Activated CD8-positive, alpha-beta memory T cell treated with anti-CD3 and anti-CD28 coated beads for 1 hour (primary cell): ENCODE data around the gene ZNF292.
"Not testable (repeated sequence)": the region's sequence is repeated elsewhere in the genome, so short reads cannot be mapped to it uniquely, and the experiment has no call there.

Experiments used
- DNase-seq, 2 donors: peaks; one replicate each; pipeline ENCODE4 v3.0.0-alpha.2; 2020; ENCODE audit warnings: low read depth in 1 of 2; ENCODE audit errors: extremely low read depth in 1 of 2

The ZNF292 gene

DNA sequence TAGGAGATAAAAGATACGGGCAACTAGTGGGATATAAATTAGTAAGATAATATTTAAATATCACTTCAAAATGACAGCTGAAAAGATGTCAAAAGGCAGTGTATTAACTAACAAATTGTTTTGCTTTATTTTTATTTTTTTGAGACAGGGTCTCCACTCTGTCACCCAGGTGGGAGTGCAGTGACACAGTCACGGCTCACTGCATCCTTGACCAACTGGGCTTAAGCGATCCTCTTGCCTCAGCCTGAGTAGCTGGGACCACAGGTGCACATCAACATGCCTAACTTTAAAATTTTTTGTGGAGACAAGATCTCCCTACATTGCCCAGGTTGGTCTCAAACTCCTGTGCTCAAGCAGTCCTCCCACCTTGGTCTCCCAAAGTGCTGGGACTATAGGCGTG, 5.9 kb downstream of the ZNF292 start:
- DNase-seq: no peak

DNA sequence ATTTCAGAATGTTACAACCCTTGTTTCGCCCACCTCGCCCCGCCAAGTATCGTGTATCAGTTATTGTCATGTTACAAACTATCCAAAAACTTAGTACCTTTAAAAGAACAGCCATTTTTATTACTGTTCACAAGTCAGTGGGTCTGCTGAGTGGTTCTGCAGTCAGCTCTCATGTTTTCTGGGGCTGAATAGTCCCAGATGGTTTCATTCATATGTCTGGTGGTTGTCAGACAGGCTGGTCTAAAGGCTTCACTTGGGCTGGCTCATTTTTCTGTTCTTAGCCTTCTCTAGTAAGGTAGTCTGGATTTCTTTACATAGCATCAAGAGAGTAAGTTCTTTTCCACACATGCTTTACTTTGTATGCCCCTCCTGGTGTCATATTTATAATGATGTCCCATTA, 8.6 kb downstream of the ZNF292 start:
- no peak for DNase-seq

DNA sequence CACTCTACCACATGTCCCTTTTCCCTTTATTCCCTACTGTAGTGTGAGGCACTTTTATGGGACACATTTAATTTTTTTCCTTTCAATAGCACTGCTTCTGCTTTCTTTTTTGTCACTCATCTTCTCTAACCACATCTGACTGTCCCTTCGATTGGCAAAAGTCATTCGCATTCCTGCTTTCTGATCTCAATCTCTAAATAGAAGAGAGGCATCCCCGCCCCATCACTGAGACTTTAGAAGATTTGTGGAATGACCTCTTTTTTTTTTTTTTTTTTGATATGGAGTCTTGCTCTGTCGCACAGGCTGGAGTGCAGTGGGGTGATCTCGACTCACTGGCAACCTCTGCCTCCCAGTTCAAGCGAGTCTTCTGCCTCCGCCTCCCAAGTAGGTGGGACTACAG, 9.1 kb downstream of the ZNF292 start:
- DNase-seq: no peak

DNA sequence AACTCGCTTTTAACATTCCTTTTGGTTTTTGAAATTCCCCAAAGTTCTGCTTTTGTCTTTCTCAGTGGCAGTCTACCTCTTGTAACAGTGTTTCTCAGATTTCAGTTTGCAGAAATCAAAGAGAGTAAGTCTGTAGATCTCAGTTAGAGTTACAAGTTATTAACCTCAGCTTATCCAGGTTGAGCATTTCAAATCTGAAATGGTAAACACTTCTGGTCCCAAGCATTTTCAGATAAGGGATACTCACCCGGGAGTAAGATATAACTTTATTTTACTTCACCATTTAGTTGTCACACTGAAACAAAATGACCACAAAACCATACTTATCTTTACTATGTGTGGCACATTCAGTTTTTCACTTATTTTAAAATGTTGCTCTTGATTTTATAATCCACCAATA, 9.8 kb downstream of the ZNF292 start:
- no peak for DNase-seq

DNA sequence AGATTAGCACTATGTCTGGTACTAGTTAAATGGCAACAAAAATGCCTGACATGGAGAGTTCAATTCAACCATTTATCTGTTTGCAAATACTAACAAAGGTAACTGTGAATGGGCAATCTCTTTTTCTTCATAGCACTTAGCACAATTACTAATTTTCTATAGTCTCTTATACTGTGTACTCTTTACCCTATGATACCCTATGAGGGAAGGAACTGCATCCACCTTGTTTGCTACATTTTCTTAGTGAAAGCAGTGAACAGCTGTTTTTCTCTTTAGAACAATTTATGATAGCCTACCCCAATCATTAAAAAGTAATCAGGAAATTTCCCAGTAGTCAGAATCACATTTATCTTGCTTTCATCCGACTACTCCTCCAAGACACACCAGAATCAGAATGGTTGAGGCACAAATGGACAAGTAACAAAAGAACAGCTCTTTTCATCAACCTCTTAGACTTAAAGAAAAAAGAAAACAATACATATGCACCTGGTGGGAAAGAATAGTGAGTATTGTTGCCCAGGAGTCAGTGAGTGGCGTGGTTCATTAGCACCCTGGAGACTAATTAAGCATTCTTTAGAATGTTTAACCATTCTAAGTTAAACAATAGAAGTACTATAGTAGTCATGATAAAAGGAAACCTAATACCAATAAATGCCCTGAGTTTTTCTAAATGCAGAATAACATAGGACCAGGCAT, 16.7 kb downstream of the ZNF292 start:
- DNase-seq: no peak

DNA sequence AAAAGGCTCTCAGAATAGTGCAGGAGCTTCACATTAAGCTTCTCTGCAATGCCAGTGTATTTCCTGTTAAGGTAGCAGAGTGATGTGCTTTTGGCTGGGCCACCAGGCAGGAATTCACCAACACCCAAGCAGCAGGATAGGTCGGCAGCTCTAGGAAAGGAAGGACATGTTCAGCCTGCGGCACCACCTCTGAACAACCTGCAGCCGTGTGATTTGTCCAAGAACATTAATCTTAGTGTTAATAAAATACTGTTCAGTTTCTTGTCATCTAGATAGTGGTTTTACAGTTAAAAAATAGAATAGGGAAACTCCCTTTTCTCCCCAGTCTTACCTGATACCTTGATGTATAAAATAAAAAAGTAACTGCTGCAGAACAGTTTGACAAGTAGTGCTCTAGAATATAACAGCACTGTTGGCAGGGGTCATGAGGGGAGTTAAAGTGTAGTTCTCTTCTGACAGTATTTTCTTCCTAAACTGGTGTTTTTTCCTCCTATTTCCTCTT, 18.8 kb downstream of the ZNF292 start:
- no peak for DNase-seq

DNA sequence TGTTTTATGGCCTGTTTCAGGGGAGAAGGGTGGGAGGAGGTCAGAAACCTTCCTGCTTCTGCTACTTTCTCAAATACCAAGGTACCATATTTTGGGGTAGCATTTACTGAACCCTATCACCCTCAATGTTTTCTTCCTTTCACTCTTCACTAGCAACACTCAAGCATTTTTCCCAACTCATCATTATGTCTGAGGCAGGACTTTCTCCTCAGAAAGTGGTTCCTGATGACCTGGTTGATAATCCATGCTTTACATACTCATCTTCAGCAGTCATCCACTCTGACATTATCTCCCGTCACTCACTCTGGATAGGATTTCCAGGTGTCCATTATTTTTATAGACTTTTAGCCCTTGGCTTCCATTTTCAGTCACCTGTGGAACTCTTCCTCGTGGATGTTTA, 21.1 kb downstream of the ZNF292 start:
- DNase-seq: no peak

DNA sequence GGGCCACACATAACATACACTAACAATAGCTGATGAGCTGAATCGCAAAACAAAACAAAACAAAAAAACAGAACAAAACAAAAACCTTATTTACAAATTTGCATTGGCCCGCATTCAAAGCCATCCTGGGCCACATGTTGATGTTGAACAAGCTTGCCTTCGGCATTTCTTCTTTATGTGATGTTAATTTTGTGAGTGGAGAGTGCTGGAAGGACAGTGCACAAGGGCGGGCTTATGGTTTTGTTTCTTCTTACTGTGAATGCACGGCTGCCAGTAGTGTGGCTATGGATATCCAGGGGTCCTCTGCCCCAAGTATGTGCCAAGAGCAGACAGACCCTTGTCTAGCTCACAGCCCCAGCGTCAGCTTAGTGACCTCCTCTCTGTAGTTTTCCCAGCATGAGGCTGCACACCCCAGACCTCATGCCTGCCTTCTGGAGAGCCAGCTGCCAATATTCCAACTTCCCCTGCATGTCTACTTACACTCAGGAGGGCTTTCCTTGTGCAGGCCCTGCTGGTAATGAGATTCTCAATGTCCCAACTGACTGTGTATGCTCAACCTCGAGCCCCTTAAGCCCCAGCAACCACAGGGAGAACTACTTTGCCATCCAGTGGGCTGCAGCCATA, 24.9 kb downstream of the ZNF292 start:
- DNase-seq: no peak

DNA sequence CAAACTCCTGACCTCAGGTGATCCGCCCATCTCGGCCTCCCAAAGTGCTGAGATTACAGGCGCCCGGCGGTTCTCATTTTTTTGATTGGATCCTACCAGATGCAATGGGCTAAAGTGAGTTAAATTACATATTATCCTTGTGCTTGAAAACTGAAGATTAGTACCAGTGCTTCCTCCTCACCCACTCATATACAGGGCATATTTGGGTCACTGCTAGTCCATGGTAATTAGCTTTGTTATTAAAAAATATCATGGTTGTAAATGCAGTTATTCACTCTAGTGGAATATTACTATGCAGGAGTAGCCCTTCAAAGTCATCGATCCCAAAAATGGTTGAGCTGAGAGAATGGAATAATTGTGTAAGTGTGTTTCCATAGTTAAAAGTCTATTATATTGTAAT, 26.5 kb downstream of the ZNF292 start:
- DNase-seq: no peak

DNA sequence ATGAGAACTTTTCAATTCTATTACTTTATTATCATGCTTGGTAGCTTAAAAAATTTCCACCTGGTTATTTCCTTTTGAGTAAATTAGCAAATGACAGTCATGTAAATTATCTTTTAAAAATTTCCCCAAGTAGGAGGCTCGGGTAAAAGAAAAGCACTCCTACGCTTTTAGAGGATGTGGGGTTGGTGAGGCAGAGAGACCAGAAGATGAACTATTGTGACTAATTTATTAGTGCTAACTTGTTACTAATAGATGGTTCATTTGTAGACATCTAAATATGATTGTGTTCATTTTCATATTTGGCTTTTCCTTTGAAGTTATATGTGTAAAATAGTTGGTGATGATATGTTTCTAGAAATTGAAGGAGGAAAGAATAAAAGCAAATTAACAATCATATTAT, 27.0 kb downstream of the ZNF292 start:
- DNase-seq: no peak

DNA sequence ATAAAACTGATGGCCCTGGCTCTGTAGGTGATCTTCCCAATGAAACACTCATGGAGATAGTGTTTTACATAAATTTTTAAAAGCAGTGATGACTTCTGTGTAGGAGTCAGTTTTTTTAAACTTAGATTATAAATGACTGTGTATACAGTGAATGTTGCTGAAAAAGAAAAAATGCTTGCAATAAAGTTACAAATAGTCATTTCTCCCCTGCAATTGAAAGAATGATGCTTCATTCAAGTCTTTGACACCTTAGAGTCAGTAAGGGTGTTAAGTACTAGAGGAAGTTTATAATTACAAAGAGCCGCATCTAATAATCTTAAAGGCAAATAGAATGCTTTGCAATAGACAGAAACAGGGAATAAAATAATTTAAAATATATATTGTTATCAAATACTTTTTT, 27.6 kb downstream of the ZNF292 start:
- DNase-seq: no peak

DNA sequence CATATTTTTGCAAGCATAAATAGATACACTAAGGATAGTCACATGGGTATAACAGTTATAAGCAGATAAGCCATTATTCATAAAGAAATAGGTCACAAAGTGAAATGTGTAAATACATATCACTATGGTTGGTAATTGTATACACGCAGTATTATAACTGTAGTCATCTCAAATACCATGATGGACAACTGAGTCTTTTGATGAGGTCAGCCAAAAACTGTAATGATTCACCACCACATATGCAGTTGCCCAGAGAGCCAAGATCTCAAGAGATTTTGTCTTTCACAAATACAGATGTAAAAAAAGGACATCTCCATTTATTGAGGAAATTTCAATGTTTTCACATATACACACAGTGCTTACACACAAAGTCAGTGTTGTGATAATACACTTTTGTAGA, 28.3 kb downstream of the ZNF292 start:
- no peak for DNase-seq

DNA sequence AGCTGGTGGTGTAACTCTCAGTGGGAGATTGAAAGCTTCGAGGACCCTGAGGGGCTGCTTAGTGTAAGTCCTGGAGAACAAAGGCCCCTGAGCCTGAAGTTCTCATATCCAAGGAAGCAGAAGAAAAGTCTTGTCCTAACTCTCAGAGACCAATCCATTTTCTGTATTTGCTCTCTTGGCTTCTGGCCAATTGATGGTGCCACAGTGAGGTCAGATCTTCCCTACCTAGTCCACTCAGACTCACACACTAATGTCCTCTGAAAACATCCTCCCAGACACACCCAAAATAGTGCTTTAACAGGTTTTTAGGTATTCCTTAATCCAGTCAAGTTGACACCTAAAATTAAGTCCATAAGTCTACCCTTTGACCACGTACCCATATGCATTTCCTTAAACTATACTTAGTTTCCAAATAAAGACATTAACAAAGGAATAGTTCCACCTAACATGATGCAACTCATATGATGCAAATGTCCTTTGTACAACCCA, 29.4 kb downstream of the ZNF292 start:
- DNase-seq: no peak

DNA sequence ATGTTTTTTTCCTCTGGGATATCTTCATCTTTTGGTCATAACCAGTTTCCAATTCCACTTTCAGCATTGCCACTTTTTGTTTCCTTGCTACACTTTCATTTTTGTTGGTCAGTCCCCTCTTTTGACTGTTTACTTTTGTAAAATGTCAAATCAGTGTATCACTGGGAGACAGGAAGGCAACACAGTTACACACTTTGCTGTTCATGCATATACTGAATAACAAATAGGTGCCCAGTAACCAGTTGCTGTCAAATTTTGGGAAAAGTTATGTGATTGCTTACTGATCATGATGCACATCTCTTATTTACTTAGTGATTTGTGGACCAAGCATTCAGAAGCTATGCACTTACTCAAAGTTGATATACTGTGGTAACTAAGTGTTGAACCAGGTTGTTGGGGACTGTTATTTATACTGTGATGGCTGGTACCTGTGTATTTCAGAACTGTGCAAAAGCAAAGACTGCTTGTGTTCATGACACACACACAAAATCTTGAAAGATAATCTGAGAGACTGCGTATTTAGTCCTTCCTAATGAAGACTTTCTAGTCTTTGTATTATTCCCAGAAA, 41.0 kb downstream of the ZNF292 start:
- DNase-seq: no peak

DNA sequence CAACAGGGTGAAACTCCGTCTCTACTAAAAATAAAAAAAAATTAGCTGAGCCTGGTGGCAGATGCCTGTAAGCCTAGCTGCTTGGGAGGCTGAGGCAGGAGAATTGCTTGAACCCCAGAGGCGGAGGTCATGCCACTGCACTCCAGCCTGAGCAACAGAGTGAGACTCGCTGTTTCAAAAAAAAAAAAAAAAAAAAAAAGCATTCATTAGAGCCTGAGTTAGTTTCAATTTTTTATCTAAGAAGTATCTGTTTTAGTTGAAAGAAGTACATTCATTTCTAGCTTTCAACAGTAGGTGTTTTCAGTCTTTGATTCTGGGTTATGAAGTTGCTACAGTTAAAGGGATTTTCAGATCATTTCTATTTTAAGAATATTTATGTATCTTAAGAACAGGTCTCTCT, 42.2 kb downstream of the ZNF292 start:
- DNase-seq: no peak

DNA sequence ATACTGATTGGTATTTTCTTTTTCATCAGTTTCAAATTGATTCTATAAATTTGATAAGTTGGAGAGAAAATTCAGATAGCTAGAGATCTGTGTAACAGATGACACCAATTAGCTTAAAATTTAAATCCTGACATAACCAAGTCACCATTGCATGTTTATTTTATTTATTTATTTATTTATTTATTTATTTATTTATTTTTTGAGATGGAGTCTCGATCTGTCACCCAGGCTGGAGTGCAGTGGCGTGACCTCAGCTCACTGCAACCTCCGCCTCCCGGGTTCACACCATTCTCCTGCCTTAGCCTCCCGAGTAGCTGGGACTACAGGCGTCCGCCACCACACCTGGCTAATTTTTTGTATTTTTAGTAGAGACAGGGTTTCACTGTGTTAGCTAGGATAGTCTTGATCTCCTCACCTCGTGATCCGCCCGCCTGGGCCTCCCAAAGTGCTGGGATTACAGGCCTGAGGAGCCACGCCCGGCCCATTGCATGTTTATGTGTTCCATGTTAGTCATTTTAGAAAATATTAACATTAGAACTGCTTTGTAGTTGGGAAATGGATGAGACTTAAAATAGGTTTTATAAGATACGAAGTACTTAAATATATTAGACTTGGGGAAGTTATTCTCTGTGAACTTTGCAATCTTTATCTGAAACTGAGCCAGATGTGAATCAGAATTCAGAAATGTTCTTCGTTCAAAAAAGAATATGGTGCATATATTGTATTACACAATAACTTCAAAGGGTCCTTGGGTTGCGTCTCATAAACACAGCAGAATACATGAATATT, 42.9 kb downstream of the ZNF292 start:
- not testable (repeated sequence) for DNase-seq

DNA sequence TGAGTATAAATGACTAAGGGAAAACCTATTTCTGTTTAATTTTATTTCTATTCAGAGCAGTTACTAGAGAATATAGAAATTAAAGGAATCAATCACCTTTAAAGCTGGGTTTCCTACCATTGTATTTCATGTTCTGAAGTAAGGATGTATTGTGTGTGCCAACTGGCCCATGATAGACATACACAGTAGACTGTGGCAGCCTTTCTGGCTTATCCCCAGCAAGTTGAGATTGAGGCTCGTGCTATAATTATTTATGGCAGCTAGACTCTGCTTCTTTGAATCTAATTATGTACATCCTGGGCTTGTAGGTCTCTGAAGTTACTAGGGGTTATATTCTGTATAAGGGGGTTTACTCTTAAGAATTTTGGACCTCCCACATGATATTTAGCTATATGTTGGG, 44.4 kb downstream of the ZNF292 start:
- DNase-seq: no peak

DNA sequence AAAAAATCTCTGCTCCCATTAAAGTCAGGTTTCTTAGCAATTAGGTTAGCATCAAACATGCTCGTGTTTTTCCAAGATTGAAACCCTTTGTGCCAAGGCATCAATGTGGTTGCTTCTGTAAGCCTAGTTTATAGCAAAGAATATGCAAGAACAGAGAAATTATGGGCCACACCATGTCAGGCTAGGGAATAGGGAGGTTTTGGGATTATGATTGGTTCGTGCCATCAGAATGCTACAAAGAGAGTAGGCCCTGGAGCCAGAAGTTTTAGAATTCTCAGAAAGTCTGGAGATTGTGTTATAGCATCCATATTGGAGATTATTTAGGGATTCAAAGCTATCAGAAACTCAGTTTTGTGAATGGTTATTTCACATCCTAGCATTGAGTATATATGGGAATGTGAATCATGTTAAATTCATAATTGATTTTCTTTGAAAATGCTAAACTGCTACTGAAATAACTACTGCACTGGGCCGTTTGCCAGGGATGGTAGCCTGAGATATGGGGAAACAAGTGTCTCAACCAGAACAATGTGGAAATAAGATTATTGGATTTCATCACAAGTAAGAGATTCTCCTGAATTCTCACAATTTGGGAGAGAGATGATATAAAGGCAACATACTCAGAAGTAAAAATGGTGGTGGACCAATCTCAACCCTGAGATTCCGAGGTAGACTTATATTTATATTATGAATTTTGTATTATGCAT, 45.3 kb downstream of the ZNF292 start:
- no peak for DNase-seq

DNA sequence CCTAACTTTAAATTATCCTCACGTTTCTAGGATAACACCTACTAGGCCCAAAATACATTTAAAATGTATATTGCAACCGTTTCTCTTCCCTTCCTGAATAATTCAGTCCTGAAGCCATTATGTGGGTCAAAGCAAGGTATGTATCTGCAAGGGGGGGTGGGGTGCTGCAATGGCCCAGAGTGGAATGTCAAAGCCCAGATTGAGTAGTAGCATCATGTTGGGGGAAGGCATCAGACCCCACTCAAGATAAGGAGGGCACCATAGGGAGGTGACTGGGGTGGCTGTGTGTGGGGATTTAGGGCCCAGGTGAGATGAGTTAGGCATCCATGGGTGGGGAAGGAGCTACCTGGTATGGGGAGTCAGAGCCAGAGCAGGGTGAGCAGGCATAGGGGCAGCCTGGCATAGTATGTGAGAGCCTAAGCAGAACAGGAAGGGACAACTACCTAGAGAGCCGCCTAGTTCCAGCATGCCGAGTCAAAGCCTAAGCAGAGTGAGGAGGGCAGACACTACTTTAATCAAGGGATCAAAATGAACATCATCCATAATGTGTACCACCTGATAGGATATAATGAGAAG, 48.2 kb downstream of the ZNF292 start:
- DNase-seq: no peak

DNA sequence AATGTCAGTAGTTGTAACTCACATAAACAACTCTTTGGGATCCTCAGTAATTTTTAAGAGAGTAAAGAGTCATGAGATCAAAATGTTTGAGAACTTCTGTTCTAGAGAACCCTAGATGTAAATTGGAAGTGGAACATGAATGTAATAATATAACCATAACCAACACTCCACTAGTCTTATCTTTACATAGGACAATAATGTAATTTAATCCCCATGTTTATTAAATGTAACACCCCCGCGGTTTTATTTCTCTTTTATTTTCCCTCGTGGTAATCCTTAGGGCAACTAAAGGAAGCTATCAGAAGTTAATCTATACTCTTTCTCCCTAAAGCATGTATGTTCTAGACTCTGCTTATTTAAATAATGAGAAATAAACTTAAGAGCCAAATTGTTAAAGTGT, 54.4 kb downstream of the ZNF292 start:
- DNase-seq: no peak

DNA sequence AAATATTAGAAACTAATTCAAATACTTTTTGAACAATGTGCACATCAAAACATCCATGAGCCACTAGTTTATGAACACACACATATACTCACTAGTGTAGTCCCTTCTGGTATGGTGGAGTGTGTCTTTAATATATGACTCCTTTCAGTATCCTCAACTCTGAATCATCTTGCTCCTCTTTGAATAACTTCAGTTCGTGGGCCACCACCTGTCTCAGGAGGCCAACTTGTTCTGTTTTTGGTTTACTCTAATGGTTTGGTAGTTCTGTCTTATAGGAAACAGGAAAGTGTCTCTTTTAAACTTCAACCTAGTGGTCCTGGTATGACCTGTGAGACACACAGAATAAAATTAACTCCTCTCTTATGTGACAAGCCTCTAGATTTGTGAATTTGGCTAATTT, 55.6 kb downstream of the ZNF292 start:
- DNase-seq: no peak
